HL-60 (cell line): ENCODE data around the gene SV2C.

Experiments
- DNase-seq, 2 experiments: peaks; one replicate each; pipeline ENCODE4 v3.0.0-alpha.2; 2010 to 2020; ENCODE audit warnings: low read depth in 1 of 2, low spot score in 1 of 2
- H3K27ac ChIP-seq: fragments of 250-450 bp; sonication (Bioruptor Pico); replicated peaks from 2 replicates; pipeline ENCODE4 v1.5.1; 2020; ENCODE audit warnings: mild to moderate bottlenecking, moderate library complexity
- H3K27me3 ChIP-seq: fragments of 250-450 bp; sonication (Bioruptor Pico); 2 replicates; pipeline ENCODE4 v1.5.1; 2021; ENCODE audit warnings: mild to moderate bottlenecking, moderate library complexity; ENCODE audit not compliant: insufficient read depth, poor library complexity, severe bottlenecking
- H3K4me3 ChIP-seq: replicated peaks from 2 replicates; pipeline ENCODE4 v1.5.1; 2011; ENCODE audit warnings: mild to moderate bottlenecking, control low read depth, low read length; ENCODE audit not compliant: insufficient read depth
- GABPA ChIP-seq: IDR thresholded peaks from 2 replicates; pipeline ENCODE4 v1.6.1; 2012; ENCODE audit warnings: low read depth
- POLR2AphosphoS5 ChIP-seq: IDR thresholded peaks from 2 replicates; pipeline ENCODE4 v1.6.1; 2012; ENCODE audit warnings: low read depth
- SPI1 ChIP-seq: IDR thresholded peaks from 2 replicates; pipeline ENCODE4 v1.6.1; 2012; ENCODE audit warnings: low read depth, mild to moderate bottlenecking, borderline replicate concordance
- TF ChIP-seq, protein P1 (sequence below): IDR thresholded peaks from one replicate; pipeline ENCODE4 v1.5.1; 2011; ENCODE audit warnings: low read length, control low read depth, inconsistent platforms; ENCODE audit not compliant: insufficient read depth
- TF ChIP-seq, protein P2 (sequence below): IDR thresholded peaks from 2 replicates; pipeline ENCODE4 v1.6.1; 2012; ENCODE audit warnings: low read depth; ENCODE audit not compliant: insufficient replicate concordance

The SV2C gene

DNA sequence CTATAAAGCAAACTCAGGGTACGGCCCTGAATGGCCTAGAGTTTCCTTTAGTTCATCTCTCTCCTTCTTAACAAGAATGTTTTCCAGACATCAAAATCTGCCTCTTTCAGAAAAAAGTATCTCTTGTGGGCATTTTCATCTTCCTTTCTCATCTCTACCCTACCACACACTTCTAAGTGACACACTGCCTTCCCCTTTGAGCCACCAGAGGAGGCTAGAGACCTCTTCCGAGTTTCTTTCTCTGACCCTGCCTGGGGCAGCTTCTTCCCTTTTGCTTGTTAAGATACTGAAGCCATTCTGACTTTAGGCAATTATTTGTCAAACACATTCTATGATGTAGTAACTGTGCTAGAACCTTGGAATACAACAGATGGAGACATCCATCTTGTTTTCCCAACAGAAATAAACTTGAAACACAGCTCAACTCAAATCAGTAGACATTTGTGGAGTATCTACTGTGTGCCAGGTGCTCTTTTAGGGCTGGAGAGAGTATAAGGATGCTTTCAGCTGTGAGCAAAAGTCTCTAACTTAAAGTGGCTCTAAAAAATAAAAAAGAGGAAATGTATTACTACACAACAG lies 8.6 kb upstream of the SV2C start:
- peak in 1 of 2 experiments; percentile 17 for DNase-seq
- TF ChIP-seq, protein P1, sequence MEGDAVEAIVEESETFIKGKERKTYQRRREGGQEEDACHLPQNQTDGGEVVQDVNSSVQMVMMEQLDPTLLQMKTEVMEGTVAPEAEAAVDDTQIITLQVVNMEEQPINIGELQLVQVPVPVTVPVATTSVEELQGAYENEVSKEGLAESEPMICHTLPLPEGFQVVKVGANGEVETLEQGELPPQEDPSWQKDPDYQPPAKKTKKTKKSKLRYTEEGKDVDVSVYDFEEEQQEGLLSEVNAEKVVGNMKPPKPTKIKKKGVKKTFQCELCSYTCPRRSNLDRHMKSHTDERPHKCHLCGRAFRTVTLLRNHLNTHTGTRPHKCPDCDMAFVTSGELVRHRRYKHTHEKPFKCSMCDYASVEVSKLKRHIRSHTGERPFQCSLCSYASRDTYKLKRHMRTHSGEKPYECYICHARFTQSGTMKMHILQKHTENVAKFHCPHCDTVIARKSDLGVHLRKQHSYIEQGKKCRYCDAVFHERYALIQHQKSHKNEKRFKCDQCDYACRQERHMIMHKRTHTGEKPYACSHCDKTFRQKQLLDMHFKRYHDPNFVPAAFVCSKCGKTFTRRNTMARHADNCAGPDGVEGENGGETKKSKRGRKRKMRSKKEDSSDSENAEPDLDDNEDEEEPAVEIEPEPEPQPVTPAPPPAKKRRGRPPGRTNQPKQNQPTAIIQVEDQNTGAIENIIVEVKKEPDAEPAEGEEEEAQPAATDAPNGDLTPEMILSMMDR = peak; percentile 31
- TF ChIP-seq, protein P2, sequence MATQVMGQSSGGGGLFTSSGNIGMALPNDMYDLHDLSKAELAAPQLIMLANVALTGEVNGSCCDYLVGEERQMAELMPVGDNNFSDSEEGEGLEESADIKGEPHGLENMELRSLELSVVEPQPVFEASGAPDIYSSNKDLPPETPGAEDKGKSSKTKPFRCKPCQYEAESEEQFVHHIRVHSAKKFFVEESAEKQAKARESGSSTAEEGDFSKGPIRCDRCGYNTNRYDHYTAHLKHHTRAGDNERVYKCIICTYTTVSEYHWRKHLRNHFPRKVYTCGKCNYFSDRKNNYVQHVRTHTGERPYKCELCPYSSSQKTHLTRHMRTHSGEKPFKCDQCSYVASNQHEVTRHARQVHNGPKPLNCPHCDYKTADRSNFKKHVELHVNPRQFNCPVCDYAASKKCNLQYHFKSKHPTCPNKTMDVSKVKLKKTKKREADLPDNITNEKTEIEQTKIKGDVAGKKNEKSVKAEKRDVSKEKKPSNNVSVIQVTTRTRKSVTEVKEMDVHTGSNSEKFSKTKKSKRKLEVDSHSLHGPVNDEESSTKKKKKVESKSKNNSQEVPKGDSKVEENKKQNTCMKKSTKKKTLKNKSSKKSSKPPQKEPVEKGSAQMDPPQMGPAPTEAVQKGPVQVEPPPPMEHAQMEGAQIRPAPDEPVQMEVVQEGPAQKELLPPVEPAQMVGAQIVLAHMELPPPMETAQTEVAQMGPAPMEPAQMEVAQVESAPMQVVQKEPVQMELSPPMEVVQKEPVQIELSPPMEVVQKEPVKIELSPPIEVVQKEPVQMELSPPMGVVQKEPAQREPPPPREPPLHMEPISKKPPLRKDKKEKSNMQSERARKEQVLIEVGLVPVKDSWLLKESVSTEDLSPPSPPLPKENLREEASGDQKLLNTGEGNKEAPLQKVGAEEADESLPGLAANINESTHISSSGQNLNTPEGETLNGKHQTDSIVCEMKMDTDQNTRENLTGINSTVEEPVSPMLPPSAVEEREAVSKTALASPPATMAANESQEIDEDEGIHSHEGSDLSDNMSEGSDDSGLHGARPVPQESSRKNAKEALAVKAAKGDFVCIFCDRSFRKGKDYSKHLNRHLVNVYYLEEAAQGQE = no peak

DNA sequence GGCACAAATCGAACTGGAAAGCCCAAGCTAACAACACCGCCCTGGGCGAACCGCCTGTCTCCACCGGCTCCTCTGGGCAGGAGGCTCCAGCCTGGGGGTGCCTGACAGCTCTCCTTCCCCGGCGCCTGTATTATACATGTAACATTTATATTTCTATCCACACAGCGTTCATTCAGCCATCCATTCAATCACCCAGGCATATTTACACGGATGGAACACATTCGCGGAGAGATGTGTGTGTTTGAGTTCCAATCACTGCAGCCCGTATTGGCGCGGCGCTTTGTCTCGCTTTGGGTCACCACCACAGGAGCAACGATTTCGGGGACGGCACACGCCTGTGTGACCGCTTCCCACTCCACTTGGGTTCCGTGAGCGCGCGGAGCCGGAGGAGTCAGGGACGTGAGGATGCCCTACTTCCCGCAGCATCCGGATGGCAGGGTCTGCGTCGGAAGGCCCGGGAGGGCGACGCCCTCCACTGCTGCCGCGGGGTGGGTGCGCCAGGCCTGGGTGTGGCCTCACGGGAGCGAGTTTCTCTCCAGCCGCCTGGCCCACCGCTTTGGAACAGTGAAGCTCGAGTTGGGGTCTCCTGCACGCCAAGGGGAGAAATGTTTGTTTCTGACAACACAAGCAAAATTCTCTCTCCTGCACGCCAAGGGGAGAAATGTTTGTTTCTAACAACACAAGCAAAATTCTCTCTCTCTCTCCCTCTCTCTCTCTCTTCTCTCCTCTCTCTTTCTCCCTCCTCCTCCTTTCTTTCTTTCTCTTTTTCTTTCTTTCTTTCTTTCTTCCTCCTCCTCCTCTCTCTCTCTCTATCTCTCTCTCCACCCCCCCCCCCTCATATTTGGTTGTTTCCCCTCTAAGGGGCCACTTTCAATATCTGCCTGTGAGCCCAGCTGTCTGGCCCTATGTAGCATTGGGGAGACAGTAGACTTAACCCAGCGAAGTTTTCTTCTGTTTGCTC lies 1.1 kb upstream of the SV2C start:
- H3K27ac ChIP-seq = no peak overlapping the region
- peaks cover 20% of the 10 kb centered on the region for H3K27me3 ChIP-seq
- no peak overlapping the region for H3K4me3 ChIP-seq
- TF ChIP-seq GABPA (no peak), SPI1 (no peak)
- TF ChIP-seq, protein P2 = no peak
- TF ChIP-seq, protein P1 = no peak
- DNase-seq = no peak

More for the DNA sequence above, 8.6 kb upstream of the SV2C start:
- Histone ChIP-seq H3K4me3 (no peak overlapping the region), H3K27me3 (no peaks in the 10 kb centered on the region), H3K27ac (no peak overlapping the region)

DNA sequence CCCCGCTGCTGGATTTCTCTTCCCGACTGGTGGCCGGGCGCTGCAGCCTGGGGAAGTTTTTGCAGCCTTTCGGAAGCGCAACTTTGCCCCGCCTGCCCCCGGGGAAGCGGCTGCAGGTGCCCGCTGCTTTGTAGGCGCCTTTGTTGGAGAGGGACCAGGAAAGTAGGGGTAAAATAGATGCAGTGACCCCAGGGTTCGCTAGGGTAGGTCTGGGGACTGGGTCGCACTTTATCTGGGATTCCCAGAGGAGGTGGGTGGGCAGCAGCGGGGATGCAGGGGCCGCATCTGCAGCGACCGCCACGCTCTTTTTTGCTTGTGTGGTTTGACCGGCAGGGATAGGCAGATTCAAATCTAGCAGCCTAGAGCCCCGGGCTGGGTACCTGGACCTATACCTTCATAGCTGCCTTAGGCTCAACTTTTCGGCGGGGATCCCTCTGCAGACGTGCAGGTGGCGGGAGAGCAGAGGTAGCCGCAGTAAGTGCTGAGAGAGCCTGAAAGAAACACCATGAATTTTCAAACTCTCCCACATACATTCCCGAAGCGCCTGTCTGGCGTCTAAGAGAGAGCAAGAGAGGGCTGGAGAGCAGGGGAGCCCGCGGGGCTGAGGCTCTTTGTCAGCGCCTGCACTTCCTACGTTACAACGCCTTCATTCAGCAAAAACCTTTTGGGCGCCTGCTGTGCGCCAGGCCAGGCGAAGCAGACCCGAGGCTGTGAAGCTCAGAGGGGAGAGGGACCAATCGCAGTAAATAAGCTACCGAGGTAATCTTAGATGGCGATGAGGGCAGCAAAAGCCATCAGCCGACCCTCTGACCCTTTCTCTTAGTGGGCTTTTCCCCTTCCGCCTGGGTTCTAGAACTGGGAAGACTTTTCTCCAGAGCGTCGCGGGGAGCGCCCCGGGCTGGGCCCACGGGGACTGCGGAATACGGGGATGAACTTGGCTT lies 642 bp downstream of the SV2C start:
- Histone ChIP-seq H3K27ac (no peak overlapping the region), H3K27me3 (peaks cover 20% of the 10 kb centered on the region), H3K4me3 (no peak overlapping the region)
- TF ChIP-seq, protein P2 = no peak
- TF ChIP-seq GABPA (no peak), SPI1 (no peak), POLR2AphosphoS5 (no peak)
- TF ChIP-seq, protein P1 = no peak
- no peak for DNase-seq
